T-helper 17 cell (primary cell): Measurements from ENCODE around the gene SH3YL1. TPM values are rescaled to one million over a fixed set of nuclear protein-coding genes. Genes with fewer than 3 reads are reported as not detected.

Experiments used
- total RNA-seq, 4 donors: library from RNA in 2 of 4; stranded (reverse) in 2 of 4; gene quantifications; one replicate each; pipeline ENCODE4 v1.2.3 and lab custom pipeline; 2022 to 2026

The SH3YL1 gene
- total RNA-seq, 2 donors from 2014 or later = 35.4 to 53.3 TPM

Other genes starting within 250 kb of the SH3YL1 start
- gene FAM110C, start 217.5 kb downstream of the SH3YL1 start, total RNA-seq = under 1 TPM; 0.22 to 0.26 TPM
- 10 to 100 TPM; 71.2 to 87.2 TPM for gene ACP1, start 915 bp upstream of the SH3YL1 start, total RNA-seq
- 1 to 10 TPM in 1 of 2 donors, not detected in 1; 1.0 TPM for gene ALKAL2, start 24.1 kb upstream of the SH3YL1 start, total RNA-seq